HepG2 (cell line): ENCODE measurements around the gene NR1I2. TPM values are rescaled to one million over a fixed set of nuclear protein-coding genes. Genes with fewer than 3 reads are reported as not detected.

Experiments
- CHD4 ChIP-seq: fragments of 200-600 bp; sonication (generic); IDR thresholded peaks from 2 replicates; pipeline ENCODE4 v1.7.0; 2017; ENCODE audit warnings: mild to moderate bottlenecking, low read length, borderline replicate concordance
- IRF2 ChIP-seq: IDR thresholded peaks from 2 replicates; pipeline ENCODE4 v1.6.1; 2018; ENCODE audit warnings: missing genetic modification reagents, missing compliant biosample characterization
- KMT2B ChIP-seq: IDR thresholded peaks from 2 replicates; pipeline ENCODE4 v1.6.1; 2016; ENCODE audit warnings: missing genetic modification reagents, missing compliant biosample characterization
- MZF1 ChIP-seq: sonication (generic); formaldehyde crosslinking; IDR thresholded peaks from 2 replicates; pipeline ENCODE4 v1.8.1; 2023; ENCODE audit warnings: mild to moderate bottlenecking, missing genetic modification reagents, borderline replicate concordance
- PPARG ChIP-seq: conservative IDR thresholded peaks from 2 replicates; pipeline ENCODE4 v1.6.1; 2016; ENCODE audit warnings: missing biosample characterization, missing genetic modification reagents
- RXRA ChIP-seq: sonication (generic); formaldehyde crosslinking; IDR thresholded peaks from 2 replicates; pipeline ENCODE4 v1.5.1; 2020; ENCODE audit warnings: missing genetic modification reagents
- TBP ChIP-seq: sonication (generic); formaldehyde crosslinking; IDR thresholded peaks from 2 replicates; pipeline ENCODE4 v1.5.0; 2020; ENCODE audit warnings: missing genetic modification reagents
- TBX2 ChIP-seq: sonication (generic); formaldehyde crosslinking; IDR thresholded peaks from 2 replicates; pipeline ENCODE4 v1.5.0; 2020; ENCODE audit warnings: missing genetic modification reagents, mild to moderate bottlenecking, borderline replicate concordance
- XBP1 ChIP-seq: sonication (generic); formaldehyde crosslinking; IDR thresholded peaks from 2 replicates; pipeline ENCODE4 v1.5.0; 2020; ENCODE audit warnings: missing genetic modification reagents
- ZFYVE20 ChIP-seq: sonication (generic); formaldehyde crosslinking; IDR thresholded peaks from 2 replicates; pipeline ENCODE4 v1.8.0; 2023; ENCODE audit warnings: low read depth, mild to moderate bottlenecking, moderate library complexity, missing genetic modification reagents, borderline replicate concordance
- ZNF205 ChIP-seq: IDR thresholded peaks from 2 replicates; pipeline ENCODE4 v1.6.1; 2018; ENCODE audit warnings: missing biosample characterization, missing genetic modification reagents
- ZNF296 ChIP-seq: sonication (generic); formaldehyde crosslinking; conservative IDR thresholded peaks from 2 replicates; pipeline ENCODE4 v1.5.0; 2020; ENCODE audit warnings: mild to moderate bottlenecking, missing genetic modification reagents
- ZNF83 ChIP-seq: sonication (generic); formaldehyde crosslinking; IDR thresholded peaks from 2 replicates; pipeline ENCODE4 v1.4.0; 2020; ENCODE audit warnings: missing genetic modification reagents, mild to moderate bottlenecking, borderline replicate concordance
- ZNF891 ChIP-seq: sonication (generic); formaldehyde crosslinking; IDR thresholded peaks from 2 replicates; pipeline ENCODE4 v1.5.0; 2020; ENCODE audit warnings: mild to moderate bottlenecking, missing genetic modification reagents
- polyA plus RNA-seq, 8 experiments: library from polyadenylated mRNA; depleted of rRNA in 3 of 8; stranded (reverse) in 7 of 8; unstranded in 1 of 8; fragments of >200 nt; fragmentation: Illumina TruSeq in 4 of 8; extraction: Trizol in 4 of 8; gene quantifications; 2 replicates each; pipeline versions ENCODE4 v1.2.1 to v1.2.3, GENCODE V29; 2011 to 2016; ENCODE audit warnings: low read depth in 4 of 8, missing spikeins in 1 of 8, mixed read lengths in 1 of 8; ENCODE audit not compliant: insufficient read depth in 1 of 8
- total RNA-seq, 5 experiments: library from RNA; depleted of rRNA; stranded (reverse); fragments of >200 nt; fragmentation: Illumina TruSeq; extraction: Trizol; gene quantifications; 2 replicates each; pipeline ENCODE4 v1.2.3, GENCODE V29; 2016; ENCODE audit warnings: low read depth in 1 of 5
- TF ChIP-seq, protein P1 (sequence below): sonication (generic); formaldehyde crosslinking; IDR thresholded peaks from 2 replicates; pipeline ENCODE4 v1.5.0; 2020; ENCODE audit warnings: mild to moderate bottlenecking, missing genetic modification reagents, moderate library complexity
- TF ChIP-seq, protein P2 (sequence below): sonication (generic); formaldehyde crosslinking; IDR thresholded peaks from 2 replicates; pipeline ENCODE4 v1.8.1; 2022; ENCODE audit warnings: low read depth, mild to moderate bottlenecking, missing genetic modification reagents
- TF ChIP-seq, protein P3 (sequence below): sonication (generic); formaldehyde crosslinking; IDR thresholded peaks from 2 replicates; pipeline ENCODE4 v1.4.0; 2020; ENCODE audit warnings: mild to moderate bottlenecking, missing genetic modification reagents, borderline replicate concordance
- TF ChIP-seq, protein P4 (sequence below): sonication (generic); formaldehyde crosslinking; IDR thresholded peaks from 2 replicates; pipeline ENCODE4 v1.9.0; 2021; ENCODE audit warnings: mild to moderate bottlenecking, missing genetic modification reagents

The NR1I2 gene
- total and polyA plus RNA-seq, 2 of the 13 experiments (the other 11 are each of a cell fraction or from before 2014, with no cell fraction given) = 8.8 to 13.4 TPM

DNA sequence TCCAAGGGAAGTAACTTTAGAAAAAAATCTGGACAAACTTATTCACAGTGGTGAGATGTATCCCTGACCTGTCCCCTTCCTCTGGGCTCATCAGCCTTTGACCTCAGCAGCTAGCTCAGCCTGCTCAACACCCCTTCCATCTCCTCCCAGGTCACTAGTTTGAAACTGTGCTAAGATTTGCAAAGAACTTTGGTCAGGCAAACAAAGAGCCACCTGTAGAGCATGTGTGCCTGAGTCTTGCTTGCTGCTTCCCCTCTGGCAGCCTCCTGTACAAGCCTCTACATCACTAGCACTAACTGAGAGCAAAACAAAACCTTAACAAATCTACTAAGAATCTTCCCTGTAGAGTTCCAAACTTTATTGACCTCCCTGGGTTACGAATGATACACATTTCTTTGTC is 43.9 kb downstream of the NR1I2 start (continued):
- TF ChIP-seq ZNF891 (CRISPR knock-in tag) = no peak
- TF ChIP-seq, protein P1, sequence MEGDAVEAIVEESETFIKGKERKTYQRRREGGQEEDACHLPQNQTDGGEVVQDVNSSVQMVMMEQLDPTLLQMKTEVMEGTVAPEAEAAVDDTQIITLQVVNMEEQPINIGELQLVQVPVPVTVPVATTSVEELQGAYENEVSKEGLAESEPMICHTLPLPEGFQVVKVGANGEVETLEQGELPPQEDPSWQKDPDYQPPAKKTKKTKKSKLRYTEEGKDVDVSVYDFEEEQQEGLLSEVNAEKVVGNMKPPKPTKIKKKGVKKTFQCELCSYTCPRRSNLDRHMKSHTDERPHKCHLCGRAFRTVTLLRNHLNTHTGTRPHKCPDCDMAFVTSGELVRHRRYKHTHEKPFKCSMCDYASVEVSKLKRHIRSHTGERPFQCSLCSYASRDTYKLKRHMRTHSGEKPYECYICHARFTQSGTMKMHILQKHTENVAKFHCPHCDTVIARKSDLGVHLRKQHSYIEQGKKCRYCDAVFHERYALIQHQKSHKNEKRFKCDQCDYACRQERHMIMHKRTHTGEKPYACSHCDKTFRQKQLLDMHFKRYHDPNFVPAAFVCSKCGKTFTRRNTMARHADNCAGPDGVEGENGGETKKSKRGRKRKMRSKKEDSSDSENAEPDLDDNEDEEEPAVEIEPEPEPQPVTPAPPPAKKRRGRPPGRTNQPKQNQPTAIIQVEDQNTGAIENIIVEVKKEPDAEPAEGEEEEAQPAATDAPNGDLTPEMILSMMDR (CRISPR knock-in tag) = no peak
- TF ChIP-seq IRF2 (CRISPR knock-in tag) = 0 out of 2 replicates have a peak, but pooled peaks have one; percentile 42
- no peak for TF ChIP-seq ZNF296
- peak; percentile 55; the same call in 1 of the 2 replicates for TF ChIP-seq PPARG (CRISPR knock-in tag)
- TF ChIP-seq ZNF83 (CRISPR knock-in tag) = no peak
- no peak for TF ChIP-seq XBP1 (CRISPR knock-in tag)
- TF ChIP-seq, protein P2, sequence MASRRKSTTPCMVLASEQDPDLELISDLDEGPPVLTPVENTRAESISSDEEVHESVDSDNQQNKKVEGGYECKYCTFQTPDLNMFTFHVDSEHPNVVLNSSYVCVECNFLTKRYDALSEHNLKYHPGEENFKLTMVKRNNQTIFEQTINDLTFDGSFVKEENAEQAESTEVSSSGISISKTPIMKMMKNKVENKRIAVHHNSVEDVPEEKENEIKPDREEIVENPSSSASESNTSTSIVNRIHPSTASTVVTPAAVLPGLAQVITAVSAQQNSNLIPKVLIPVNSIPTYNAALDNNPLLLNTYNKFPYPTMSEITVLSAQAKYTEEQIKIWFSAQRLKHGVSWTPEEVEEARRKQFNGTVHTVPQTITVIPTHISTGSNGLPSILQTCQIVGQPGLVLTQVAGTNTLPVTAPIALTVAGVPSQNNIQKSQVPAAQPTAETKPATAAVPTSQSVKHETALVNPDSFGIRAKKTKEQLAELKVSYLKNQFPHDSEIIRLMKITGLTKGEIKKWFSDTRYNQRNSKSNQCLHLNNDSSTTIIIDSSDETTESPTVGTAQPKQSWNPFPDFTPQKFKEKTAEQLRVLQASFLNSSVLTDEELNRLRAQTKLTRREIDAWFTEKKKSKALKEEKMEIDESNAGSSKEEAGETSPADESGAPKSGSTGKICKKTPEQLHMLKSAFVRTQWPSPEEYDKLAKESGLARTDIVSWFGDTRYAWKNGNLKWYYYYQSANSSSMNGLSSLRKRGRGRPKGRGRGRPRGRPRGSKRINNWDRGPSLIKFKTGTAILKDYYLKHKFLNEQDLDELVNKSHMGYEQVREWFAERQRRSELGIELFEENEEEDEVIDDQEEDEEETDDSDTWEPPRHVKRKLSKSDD (CRISPR knock-in tag) = no peak
- peak; percentile 55; the same call in 1 of the 2 replicates for TF ChIP-seq TBX2
- TF ChIP-seq, protein P3, sequence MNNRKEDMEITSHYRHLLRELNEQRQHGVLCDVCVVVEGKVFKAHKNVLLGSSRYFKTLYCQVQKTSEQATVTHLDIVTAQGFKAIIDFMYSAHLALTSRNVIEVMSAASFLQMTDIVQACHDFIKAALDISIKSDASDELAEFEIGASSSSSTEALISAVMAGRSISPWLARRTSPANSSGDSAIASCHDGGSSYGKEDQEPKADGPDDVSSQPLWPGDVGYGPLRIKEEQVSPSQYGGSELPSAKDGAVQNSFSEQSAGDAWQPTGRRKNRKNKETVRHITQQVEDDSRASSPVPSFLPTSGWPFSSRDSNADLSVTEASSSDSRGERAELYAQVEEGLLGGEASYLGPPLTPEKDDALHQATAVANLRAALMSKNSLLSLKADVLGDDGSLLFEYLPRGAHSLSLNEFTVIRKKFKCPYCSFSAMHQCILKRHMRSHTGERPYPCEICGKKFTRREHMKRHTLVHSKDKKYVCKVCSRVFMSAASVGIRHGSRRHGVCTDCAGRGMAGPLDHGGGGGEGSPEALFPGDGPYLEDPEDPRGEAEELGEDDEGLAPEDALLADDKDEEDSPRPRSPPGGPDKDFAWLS (CRISPR knock-in tag) = no peak
- no peak for TF ChIP-seq MZF1 (CRISPR knock-in tag)
- no peak for TF ChIP-seq ZFYVE20 (CRISPR knock-in tag)
- peak; percentile 45; the same call in 1 of the 2 replicates for TF ChIP-seq RXRA (CRISPR knock-in tag)
- TF ChIP-seq, protein P4, sequence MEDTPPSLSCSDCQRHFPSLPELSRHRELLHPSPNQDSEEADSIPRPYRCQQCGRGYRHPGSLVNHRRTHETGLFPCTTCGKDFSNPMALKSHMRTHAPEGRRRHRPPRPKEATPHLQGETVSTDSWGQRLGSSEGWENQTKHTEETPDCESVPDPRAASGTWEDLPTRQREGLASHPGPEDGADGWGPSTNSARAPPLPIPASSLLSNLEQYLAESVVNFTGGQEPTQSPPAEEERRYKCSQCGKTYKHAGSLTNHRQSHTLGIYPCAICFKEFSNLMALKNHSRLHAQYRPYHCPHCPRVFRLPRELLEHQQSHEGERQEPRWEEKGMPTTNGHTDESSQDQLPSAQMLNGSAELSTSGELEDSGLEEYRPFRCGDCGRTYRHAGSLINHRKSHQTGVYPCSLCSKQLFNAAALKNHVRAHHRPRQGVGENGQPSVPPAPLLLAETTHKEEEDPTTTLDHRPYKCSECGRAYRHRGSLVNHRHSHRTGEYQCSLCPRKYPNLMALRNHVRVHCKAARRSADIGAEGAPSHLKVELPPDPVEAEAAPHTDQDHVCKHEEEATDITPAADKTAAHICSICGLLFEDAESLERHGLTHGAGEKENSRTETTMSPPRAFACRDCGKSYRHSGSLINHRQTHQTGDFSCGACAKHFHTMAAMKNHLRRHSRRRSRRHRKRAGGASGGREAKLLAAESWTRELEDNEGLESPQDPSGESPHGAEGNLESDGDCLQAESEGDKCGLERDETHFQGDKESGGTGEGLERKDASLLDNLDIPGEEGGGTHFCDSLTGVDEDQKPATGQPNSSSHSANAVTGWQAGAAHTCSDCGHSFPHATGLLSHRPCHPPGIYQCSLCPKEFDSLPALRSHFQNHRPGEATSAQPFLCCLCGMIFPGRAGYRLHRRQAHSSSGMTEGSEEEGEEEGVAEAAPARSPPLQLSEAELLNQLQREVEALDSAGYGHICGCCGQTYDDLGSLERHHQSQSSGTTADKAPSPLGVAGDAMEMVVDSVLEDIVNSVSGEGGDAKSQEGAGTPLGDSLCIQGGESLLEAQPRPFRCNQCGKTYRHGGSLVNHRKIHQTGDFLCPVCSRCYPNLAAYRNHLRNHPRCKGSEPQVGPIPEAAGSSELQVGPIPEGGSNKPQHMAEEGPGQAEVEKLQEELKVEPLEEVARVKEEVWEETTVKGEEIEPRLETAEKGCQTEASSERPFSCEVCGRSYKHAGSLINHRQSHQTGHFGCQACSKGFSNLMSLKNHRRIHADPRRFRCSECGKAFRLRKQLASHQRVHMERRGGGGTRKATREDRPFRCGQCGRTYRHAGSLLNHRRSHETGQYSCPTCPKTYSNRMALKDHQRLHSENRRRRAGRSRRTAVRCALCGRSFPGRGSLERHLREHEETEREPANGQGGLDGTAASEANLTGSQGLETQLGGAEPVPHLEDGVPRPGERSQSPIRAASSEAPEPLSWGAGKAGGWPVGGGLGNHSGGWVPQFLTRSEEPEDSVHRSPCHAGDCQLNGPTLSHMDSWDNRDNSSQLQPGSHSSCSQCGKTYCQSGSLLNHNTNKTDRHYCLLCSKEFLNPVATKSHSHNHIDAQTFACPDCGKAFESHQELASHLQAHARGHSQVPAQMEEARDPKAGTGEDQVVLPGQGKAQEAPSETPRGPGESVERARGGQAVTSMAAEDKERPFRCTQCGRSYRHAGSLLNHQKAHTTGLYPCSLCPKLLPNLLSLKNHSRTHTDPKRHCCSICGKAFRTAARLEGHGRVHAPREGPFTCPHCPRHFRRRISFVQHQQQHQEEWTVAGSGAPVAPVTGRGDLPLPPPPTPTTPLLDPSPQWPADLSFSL (CRISPR knock-in tag) = no peak
- TF ChIP-seq CHD4 = no peak
- TF ChIP-seq KMT2B (CRISPR knock-in tag) = no peak
- no peak for TF ChIP-seq TBP
- peak; percentile 77; the same call in 1 of the 2 replicates for TF ChIP-seq ZNF205 (CRISPR knock-in tag)
